ENCODE results near the gene NEIL1.
"Not testable (repeated sequence)": the region's sequence is repeated elsewhere in the genome, so short reads cannot be mapped to it uniquely, and the experiment has no call there.

NEIL1 gene

DNA sequence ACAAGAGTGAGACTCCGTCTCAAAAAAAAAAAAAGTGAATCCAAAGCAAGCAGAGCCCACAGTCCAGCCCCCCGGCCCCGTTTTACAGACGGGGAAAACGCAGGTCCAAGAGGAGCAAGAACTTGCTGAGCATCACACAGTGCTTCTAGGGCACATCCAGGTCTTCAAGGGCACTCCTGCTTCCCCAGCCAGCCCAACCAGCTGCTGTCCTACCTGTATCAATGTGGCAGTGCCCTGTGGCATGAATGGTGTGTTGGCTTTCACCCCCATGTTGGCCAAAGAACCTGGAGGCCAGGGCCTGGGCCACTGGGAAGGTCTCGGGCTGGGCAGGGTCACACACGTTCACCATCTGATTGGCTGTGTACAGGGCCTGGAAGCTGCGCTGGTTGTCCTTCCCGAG is 16.9 kb downstream of the NEIL1 start:
- Mint-ChIP-seq H3K4me3 (no peak overlapping the region), H3K27ac (peak overlapping the region; percentile 53 to 71)

DNA sequence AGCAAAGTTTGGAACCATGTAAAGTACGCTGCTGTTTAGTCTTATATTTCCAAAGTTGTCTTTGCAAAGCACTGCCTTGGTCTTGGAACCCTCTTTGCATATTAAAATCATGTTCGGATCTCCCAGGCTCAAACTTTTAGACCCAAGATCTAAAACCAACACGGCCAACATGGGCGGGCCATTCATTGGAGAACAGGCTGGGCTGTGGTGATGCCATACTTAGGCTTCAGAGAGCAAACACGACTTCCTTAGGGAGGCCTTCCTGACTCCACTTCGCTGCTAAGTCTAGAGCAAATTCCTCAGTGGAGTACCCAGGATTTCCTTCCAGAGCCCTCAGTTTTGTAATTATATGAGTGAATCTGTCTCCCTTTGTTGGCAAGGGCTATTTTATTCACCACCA is 18.0 kb downstream of the NEIL1 start:
- Mint-ChIP-seq H3K4me1 (ENCODE audit: low read depth in 2 of 2) (peaks cover 15 to 24% of the 10 kb centered on the region in 2 donors), H3K4me3 (no peak overlapping the region), H3K9me3 (no peaks in the 10 kb centered on the region), H3K27me3 (no peaks in the 10 kb centered on the region), H3K27ac (no peak overlapping the region), H3K36me3 (ENCODE audit: insufficient read depth) (peaks cover 36% of the 10 kb centered on the region)
- no peak for ATAC-seq (replicated peaks)
- no peak for DNase-seq

More for the DNA sequence above, 16.9 kb downstream of the NEIL1 start:
- no peaks in the 10 kb centered on the region for H3K9me3 Mint-ChIP-seq
- H3K36me3 Mint-ChIP-seq (ENCODE audit: insufficient read depth) = peaks cover 33% of the 10 kb centered on the region
- peaks cover 4 to 17% of the 10 kb centered on the region in 2 donors for H3K4me1 Mint-ChIP-seq (ENCODE audit: low read depth in 2 of 2)
- ATAC-seq (replicated peaks) = no peak
- DNase-seq = no peak
- no peaks in the 10 kb centered on the region for H3K27me3 Mint-ChIP-seq

DNA sequence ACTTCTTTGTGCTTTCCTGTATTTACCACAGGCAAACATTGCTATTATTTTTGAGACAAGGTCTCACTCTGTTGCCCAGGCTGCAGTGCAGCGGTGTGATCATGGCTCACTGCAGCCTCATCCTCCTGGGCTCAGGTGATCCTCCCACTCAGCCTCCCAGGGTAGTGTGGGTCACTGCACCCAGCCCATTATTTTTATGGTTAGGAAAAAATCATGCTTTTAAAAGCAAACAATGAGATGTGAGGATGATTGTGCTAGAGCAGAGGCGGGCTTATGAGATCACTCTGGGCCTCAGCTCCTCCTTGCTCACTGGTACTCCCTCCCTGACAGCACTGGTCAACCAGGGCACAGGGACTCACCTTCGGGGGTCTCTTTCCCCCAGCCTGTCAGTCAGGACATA is 19.3 kb downstream of the NEIL1 start:
- DNase-seq (no peak), ATAC-seq (replicated peaks) (no peak)
- H3K4me3 Mint-ChIP-seq = no peak overlapping the region
- H3K36me3 Mint-ChIP-seq (ENCODE audit: insufficient read depth) = peaks cover 34% of the 10 kb centered on the region
- H3K4me1 Mint-ChIP-seq (ENCODE audit: low read depth in 2 of 2) = peaks cover 16 to 19% of the 10 kb centered on the region in 2 donors
- H3K27me3 Mint-ChIP-seq = no peaks in the 10 kb centered on the region
- H3K27ac Mint-ChIP-seq = no peak overlapping the region
- no peaks in the 10 kb centered on the region for H3K9me3 Mint-ChIP-seq

DNA sequence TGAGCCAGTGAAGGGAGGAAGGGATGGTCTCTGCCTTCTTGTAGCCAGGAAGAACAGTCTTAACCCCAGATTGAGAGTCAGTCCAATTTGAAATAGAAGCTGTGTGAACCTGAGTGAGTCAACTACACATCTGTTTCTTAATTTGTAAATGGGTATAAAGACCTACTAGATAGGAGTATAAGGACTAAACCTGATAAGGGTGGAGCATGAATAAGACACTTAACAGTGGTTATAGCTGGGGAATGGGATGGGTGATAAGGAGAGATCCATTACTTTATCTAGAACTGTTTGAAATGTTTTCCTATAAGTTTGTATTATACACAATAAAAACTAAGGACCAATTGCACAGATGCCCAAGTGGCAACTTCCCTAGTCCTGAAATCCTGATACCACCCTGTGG is 20.2 kb downstream of the NEIL1 start:
- Mint-ChIP-seq H3K9me3 (no peaks in the 10 kb centered on the region), H3K4me1 (ENCODE audit: low read depth in 2 of 2) (peaks cover 16 to 19% of the 10 kb centered on the region in 2 donors), H3K36me3 (ENCODE audit: insufficient read depth) (peaks cover 39% of the 10 kb centered on the region), H3K4me3 (peak overlapping the region; percentile 89 to 91), H3K27ac (peak overlapping the region; percentile 96 to 97), H3K27me3 (no peaks in the 10 kb centered on the region)
- ATAC-seq (replicated peaks) (no peak), DNase-seq (no peak)

DNA sequence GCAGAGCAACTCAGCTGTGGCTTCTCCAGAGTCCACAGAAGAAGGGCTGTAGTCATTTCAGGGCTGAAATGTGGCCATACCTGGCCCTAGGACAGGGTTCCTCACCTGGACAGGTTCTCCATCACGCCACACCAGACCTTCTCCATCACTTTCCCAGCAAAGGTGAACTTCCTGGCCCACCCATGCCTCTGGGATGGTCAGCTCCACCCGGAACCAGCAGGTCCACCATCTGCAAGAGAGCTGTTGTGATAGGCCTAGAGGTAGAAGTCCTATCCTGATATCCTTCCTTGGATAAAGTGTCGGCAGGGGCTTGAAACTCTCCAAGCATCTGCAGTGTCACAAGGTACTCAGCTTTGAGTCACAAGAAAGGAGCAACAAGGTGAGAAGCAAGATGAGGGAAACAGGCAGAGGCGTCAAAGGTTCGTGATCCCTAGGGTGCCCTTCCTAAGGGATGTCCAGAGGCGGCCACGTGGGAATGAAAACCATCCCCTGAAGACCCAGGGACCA is 20.6 kb downstream of the NEIL1 start:
- H3K4me1 Mint-ChIP-seq (ENCODE audit: low read depth in 2 of 2) = peaks cover 16 to 19% of the 10 kb centered on the region in 2 donors
- ATAC-seq (replicated peaks) (no peak), DNase-seq (no peak)
- H3K27ac Mint-ChIP-seq = peak overlapping the region; percentile 96 to 97
- H3K27me3 Mint-ChIP-seq = no peaks in the 10 kb centered on the region
- H3K4me3 Mint-ChIP-seq = peak overlapping the region; percentile 89 to 91
- peaks cover 42% of the 10 kb centered on the region for H3K36me3 Mint-ChIP-seq (ENCODE audit: insufficient read depth)
- no peaks in the 10 kb centered on the region for H3K9me3 Mint-ChIP-seq

DNA sequence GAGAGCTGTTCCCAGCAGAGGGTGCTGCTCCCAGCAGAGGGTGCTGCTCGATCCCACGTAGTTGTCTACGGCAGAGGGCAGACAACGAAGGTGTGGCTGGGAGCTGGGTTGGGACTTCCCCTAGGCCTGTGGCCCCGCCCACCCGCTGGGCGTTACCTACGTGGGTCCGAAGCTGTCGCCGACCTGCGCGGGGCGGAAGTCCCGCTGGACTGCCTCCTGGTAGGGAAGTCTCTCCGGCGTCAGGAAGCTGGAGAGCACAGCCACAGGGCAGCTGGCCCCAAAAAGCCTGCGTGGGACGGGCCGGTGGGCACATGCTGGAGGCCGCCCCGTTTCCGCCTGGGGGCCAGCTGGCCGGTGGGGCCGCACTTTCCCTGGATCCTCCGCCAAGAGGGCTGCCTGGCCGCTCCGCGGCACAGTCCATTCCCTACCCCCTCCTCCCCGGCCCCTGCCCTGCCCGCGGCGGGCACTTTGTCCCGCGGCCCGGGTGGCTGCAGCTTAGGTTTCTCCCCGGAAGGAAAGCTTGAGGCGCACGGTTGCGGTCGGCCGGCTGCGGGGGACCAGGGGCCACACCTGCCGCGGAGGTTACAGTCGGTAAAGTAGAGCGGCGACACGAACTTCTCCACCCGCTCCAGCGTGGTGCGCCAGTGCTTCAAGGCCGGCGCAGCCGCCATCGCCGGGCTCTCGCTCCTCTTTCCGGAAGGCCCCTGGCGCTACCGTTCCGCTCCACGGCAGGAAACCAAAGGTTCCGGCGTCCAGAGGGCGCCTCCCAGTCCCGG is 21.3 kb downstream of the NEIL1 start, which contains the start of gene MAN2C1:
MAN2C1 (minus strand) TSS at position 695 of the 776 bp plus-strand sequence; CDS start at position 671, 24 bp downstream.
- Mint-ChIP-seq H3K27ac (peak within 1 kb of the TSS; percentile 96 to 97), H3K4me3 (peak within 1 kb of the TSS; percentile 89 to 91), H3K9me3 (no peaks in the 10 kb centered on the region), H3K27me3 (no peaks in the 10 kb centered on the region), H3K4me1 (ENCODE audit: low read depth in 2 of 2) (peaks cover 16 to 19% of the 10 kb centered on the region in 2 donors), H3K36me3 (ENCODE audit: insufficient read depth) (peaks cover 48% of the 10 kb centered on the region)
- DNase-seq = peak; percentile 82 to 86 (median 85)
- ATAC-seq (replicated peaks) = peak; percentile 92

DNA sequence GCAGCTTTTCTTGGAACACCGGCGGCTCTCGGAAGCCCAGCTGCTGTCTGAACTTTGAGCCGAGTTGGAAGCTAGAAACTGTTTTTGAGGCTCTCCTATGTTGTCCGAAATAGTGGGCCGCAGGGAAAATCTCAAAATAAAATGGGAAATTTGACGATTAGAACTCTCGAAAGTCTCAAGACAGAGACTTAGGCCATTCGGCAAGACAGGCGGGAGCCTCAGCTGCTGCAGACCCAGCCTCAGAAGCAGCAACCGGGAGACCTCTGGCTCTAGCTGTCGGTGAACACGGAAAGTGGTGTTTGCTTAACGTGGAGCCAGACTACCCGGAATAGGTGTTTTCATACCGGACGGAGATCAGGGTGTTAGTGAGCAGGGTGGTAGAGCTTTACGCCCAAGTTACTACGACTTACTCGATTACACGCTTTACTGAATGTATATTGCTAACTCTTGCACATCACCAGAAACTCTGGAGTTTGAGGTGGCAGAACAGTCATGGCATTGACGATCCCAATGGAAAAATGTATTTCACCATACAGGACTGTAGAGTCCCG is 21.9 kb downstream of the NEIL1 start:
- ATAC-seq (replicated peaks) (no peak), DNase-seq (peak in 1 of 3 experiments; percentile 26)
- H3K36me3 Mint-ChIP-seq (ENCODE audit: insufficient read depth) = peaks cover 47% of the 10 kb centered on the region
- peak overlapping the region; percentile 89 to 91 for H3K4me3 Mint-ChIP-seq
- H3K9me3 Mint-ChIP-seq = no peaks in the 10 kb centered on the region
- H3K27ac Mint-ChIP-seq = peak overlapping the region; percentile 96 to 97
- H3K4me1 Mint-ChIP-seq (ENCODE audit: low read depth in 2 of 2) = peaks cover 17 to 19% of the 10 kb centered on the region in 2 donors
- no peaks in the 10 kb centered on the region for H3K27me3 Mint-ChIP-seq

DNA sequence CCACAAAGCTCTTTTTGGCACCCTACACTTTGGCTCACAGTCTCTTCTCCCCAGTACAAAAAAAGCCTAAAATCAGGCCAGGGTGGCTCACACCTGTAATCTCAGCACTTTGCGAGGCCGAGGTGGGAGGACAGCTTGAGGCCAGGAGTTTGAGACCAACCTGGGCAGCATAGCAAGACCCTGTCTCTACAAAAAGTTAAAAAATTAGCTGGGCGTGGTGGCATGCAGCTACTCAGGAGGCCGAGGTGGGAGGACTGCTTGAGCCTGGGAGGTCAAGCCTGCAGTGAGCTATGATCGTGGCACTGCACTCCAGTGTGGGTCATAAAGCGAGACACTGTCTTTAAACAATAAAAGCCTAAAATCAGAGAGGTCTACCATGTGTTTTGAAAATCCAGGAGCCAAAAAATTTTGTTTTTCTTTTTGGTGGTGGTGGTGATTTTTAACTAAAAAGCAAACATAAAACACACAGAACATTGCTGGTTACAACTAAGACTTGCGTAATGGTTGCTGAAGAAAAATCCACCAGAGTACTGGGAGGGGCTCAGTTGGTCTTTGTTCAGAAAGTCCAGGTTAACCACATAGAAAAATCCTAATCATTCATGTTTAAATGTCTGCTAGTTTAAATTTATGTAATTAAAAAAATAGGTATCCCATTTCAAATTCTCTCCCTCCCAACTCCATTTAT is 23.2 kb downstream of the NEIL1 start:
- Mint-ChIP-seq H3K27ac (peak overlapping the region; percentile 96 to 97), H3K36me3 (ENCODE audit: insufficient read depth) (peaks cover 57% of the 10 kb centered on the region), H3K9me3 (no peaks in the 10 kb centered on the region), H3K4me1 (ENCODE audit: low read depth in 2 of 2) (peaks cover 19 to 26% of the 10 kb centered on the region in 2 donors), H3K4me3 (peak overlapping the region; percentile 89 to 91), H3K27me3 (no peaks in the 10 kb centered on the region)
- DNase-seq = no peak
- no peak for ATAC-seq (replicated peaks)

DNA sequence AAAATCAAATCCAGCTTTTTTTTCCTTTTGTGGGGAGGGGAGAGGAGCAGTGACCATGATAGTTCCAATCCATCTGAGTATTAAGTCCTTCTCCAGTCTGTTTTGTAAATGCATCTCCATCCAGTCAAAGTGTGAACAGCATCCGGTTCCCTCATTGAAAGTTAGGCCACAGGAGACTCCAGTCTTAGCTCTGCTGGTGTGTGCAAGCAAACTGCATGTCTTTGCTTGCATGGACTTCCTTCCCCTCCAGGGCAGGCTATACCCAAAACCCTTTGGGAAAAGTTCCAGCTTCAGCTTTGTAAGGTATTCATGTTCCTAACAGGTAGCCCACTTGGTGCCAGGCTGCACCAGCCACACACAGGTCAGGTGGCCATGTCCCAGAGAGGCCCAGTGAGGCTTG is 24.6 kb downstream of the NEIL1 start:
- Mint-ChIP-seq H3K36me3 (ENCODE audit: insufficient read depth) (peaks cover 60% of the 10 kb centered on the region), H3K4me3 (no peak overlapping the region), H3K4me1 (ENCODE audit: low read depth in 2 of 2) (peaks cover 19 to 26% of the 10 kb centered on the region in 2 donors)

DNA sequence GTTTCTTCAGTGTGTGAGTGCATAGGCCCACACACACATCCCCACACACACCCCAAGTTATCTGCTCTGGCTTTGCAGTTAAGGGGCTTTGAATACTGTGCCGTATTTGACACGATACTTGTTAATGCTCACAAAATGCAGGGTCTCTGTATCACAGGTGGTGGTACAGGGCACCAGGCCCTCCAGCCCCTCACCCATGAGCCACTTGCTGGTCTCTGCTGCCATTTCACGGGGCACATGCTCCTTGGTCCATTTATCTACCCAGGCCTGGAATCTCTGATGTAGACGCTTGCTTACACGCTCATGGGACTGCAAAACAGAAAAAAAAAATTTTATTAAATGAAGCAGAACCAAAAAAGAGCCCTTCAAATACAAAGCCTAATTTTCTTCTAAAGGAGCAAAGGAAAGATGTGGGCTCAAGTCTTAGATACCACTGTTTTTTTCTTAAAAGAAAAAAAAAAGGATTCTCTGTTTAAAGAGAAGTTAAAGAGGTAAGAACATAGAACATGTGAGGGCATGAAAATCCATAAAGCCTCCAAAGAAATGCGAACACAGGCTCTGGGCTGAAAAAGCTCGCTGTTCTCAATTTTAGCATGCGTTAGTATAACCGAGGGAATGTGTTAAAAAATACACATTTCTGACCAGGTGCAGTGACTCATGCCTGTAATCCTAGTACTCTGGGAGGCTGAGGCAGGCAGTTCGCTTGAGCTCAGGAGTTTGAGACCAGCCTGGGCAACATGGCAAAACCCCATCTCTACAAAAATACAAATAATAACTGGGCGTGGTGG is 25.3 kb downstream of the NEIL1 start:
- Mint-ChIP-seq H3K27me3 (no peaks in the 10 kb centered on the region), H3K27ac (no peak overlapping the region), H3K9me3 (no peaks in the 10 kb centered on the region), H3K4me1 (ENCODE audit: low read depth in 2 of 2) (peaks cover 16 to 26% of the 10 kb centered on the region in 2 donors), H3K36me3 (ENCODE audit: insufficient read depth) (peaks cover 65% of the 10 kb centered on the region), H3K4me3 (no peak overlapping the region)
- no peak for DNase-seq
- no peak for ATAC-seq (replicated peaks)

More for the DNA sequence above, 24.6 kb downstream of the NEIL1 start:
- Mint-ChIP-seq H3K27me3 (no peaks in the 10 kb centered on the region), H3K27ac (peak overlapping the region in 1 of 2 donors; percentile 31), H3K9me3 (no peaks in the 10 kb centered on the region)
- ATAC-seq (replicated peaks) (no peak), DNase-seq (no peak)

DNA sequence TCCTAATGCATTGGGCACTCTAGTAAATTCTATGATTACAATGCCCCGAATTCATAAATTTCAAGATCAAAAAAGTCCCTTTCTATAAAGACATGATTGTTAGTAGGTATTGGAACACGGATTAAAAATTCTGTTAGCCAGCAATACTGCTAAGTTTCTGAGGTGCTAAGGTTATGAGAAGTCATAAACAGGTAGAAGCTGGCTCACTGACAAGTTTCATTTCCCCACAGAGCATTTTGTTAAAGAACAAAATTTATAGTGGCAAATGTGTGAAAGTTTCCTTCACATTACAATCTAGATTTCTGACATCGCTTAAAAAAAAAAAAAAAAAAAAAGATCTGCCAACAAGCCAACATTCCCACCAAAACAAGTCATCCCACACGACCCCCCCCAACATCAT is 33.9 kb downstream of the NEIL1 start:
- DNase-seq (no peak), ATAC-seq (replicated peaks) (no peak)
- no peaks in the 10 kb centered on the region for H3K27me3 Mint-ChIP-seq
- H3K4me3 Mint-ChIP-seq = no peak overlapping the region
- H3K9me3 Mint-ChIP-seq = no peaks in the 10 kb centered on the region
- peak overlapping the region in 1 of 2 donors; percentile 75 for H3K27ac Mint-ChIP-seq
- H3K36me3 Mint-ChIP-seq (ENCODE audit: insufficient read depth) = peaks cover 88% of the 10 kb centered on the region
- no peaks in the 10 kb centered on the region for H3K4me1 Mint-ChIP-seq (ENCODE audit: low read depth in 2 of 2)

DNA sequence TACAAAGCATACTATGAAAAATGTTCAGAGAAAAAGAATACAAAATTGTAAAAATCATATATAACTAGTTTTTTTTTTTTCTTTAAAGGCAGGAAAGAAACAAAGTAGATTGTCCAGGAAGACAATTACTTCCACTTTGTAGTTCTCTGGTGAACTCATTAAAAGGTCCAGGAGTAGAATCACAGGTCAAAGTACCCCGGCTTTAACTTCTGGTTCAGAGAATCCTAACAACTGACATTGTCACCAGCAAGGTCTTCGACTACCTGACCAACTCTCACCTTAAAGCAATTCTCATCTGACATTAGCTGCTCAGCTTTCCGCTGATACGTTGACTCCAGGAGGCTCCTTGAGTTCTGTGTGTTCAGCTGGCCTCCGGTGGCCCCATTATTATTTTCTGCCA is 37.1 kb downstream of the NEIL1 start:
- H3K4me3 Mint-ChIP-seq; H3K27ac Mint-ChIP-seq; H3K27me3 Mint-ChIP-seq; H3K4me1 Mint-ChIP-seq (ENCODE audit: low read depth in 2 of 2); DNase-seq; ATAC-seq (replicated peaks); H3K9me3 Mint-ChIP-seq: not testable (repeated sequence)
- peaks cover 90% of the 10 kb centered on the region for H3K36me3 Mint-ChIP-seq (ENCODE audit: insufficient read depth)
